Neural cell (in vitro differentiated cells): Measurements from ENCODE around the gene GOLGA2. TPM values are rescaled to one million over a fixed set of nuclear protein-coding genes. Genes with fewer than 3 reads are reported as not detected.
"Not testable (repeated sequence)": the region's sequence is repeated elsewhere in the genome, so short reads cannot be mapped to it uniquely, and the experiment has no call there.

Experiments
- H2AFZ ChIP-seq: fragments of 200-600, 300-800 bp; sonication (generic), shearing (Covaris generic); 2 replicates; pipeline ENCODE4 v1.6.0; 2014; ENCODE audit warnings: low read depth, mild to moderate bottlenecking, antibody characterized with exemption, low read length, moderate library complexity
- H3F3A ChIP-seq: fragments of 200-600 bp; shearing (Covaris generic); 2 replicates; pipeline ENCODE4 v1.6.1; 2016; ENCODE audit warnings: mild to moderate bottlenecking, moderate library complexity, mixed read lengths, antibody characterized with exemption, low read length; ENCODE audit not compliant: insufficient read depth, poor library complexity, severe bottlenecking
- H3K27ac ChIP-seq: fragments of 200-600, 300-800 bp; sonication (generic), shearing (Covaris generic); 2 replicates; pipeline ENCODE4 v1.5.1; 2014; ENCODE audit warnings: mild to moderate bottlenecking, low read length, moderate library complexity
- H3K27me3 ChIP-seq: fragments of 300-800, 200-600 bp; sonication (generic), shearing (Covaris generic); 2 replicates; pipeline ENCODE4 v1.6.0; 2014; ENCODE audit warnings: mild to moderate bottlenecking, low read depth, low read length, moderate library complexity; ENCODE audit not compliant: insufficient read depth
- H3K36me3 ChIP-seq: fragments of 300-800, 200-600 bp; sonication (generic), shearing (Covaris generic); 2 replicates; pipeline ENCODE4 v1.5.1; 2014; ENCODE audit warnings: mild to moderate bottlenecking, antibody characterized with exemption, low read length, moderate library complexity; ENCODE audit not compliant: insufficient read depth
- H3K4me2 ChIP-seq: fragments of 300-800, 200-600 bp; sonication (generic), shearing (Covaris generic); 2 replicates; pipeline ENCODE4 v1.6.0; 2014; ENCODE audit warnings: mild to moderate bottlenecking, low read length
- H3K4me3 ChIP-seq: fragments of 300-800, 200-600 bp; sonication (generic), shearing (Covaris generic); 2 replicates; pipeline ENCODE4 v1.5.1; 2014; ENCODE audit warnings: mild to moderate bottlenecking, low read length, moderate library complexity
- H3K79me2 ChIP-seq: fragments of 200-600 bp; shearing (Covaris generic); replicated peaks from 2 replicates; pipeline ENCODE4 v1.6.0; 2014; ENCODE audit warnings: mild to moderate bottlenecking, low read length, moderate library complexity; ENCODE audit not compliant: insufficient read depth
- H3K9ac ChIP-seq: fragments of 300-800, 200-600 bp; sonication (generic), shearing (Covaris generic); 2 replicates; pipeline ENCODE4 v1.6.1; 2016; ENCODE audit warnings: mild to moderate bottlenecking, low read length, mixed read lengths
- H3K9me2 ChIP-seq: fragments of 200-600 bp; shearing (Covaris generic); 2 replicates; pipeline ENCODE4 v1.6.1; 2016; ENCODE audit warnings: mild to moderate bottlenecking, low read length, mixed read lengths; ENCODE audit not compliant: insufficient read depth
- H3K9me3 ChIP-seq: fragments of 200-600, 300-800 bp; sonication (generic), shearing (Covaris generic); 2 replicates; pipeline ENCODE4 v1.6.1; 2016; ENCODE audit warnings: mild to moderate bottlenecking, mixed run types, low read length, moderate library complexity, mixed read lengths
- H4K20me1 ChIP-seq: fragments of 200-600 bp; shearing (Covaris generic); 2 replicates; pipeline ENCODE4 v1.6.1; 2016; ENCODE audit warnings: mild to moderate bottlenecking, mixed run types; ENCODE audit not compliant: insufficient read depth
- CTCF ChIP-seq: fragments of 450-650 bp; IDR thresholded peaks from 2 replicates; pipeline ENCODE4 v1.5.1; 2014; ENCODE audit warnings: antibody characterized with exemption, mild to moderate bottlenecking, moderate library complexity; ENCODE audit not compliant: poor library complexity, severe bottlenecking
- EZH2 ChIP-seq: fragments of 200-600, 300-800 bp; shearing (Covaris generic), sonication (generic); IDR thresholded peaks from 2 replicates; pipeline ENCODE4 v1.6.1; 2014; ENCODE audit warnings: antibody characterized with exemption, low read length, borderline replicate concordance, mild to moderate bottlenecking; ENCODE audit not compliant: insufficient read depth, poor library complexity, severe bottlenecking
- MXI1 ChIP-seq: fragments of 450-650 bp; conservative IDR thresholded peaks from 2 replicates; pipeline ENCODE4 v1.6.1; 2014; ENCODE audit warnings: antibody characterized with exemption, mild to moderate bottlenecking; ENCODE audit not compliant: poor library complexity, severe bottlenecking
- REST ChIP-seq: IDR thresholded peaks from 2 replicates; pipeline ENCODE4 v1.6.1; 2012; ENCODE audit warnings: borderline replicate concordance
- SMC3 ChIP-seq: fragments of 450-650 bp; conservative IDR thresholded peaks from 2 replicates; pipeline ENCODE4 v1.6.1; 2014; ENCODE audit warnings: antibody characterized with exemption, mild to moderate bottlenecking, moderate library complexity; ENCODE audit not compliant: poor library complexity
- polyA plus RNA-seq: library from polyadenylated mRNA; depleted of rRNA; stranded (reverse); fragments of >200 nt; gene quantifications from 2 replicates; pipeline ENCODE4 v1.2.3, GENCODE V29; 2014

Gene GOLGA2
- polyA plus RNA-seq, 1 donor from 2014 or later: 46.3 TPM

- Histone ChIP-seq H3K36me3 (peaks cover 4% of the 10 kb centered on the region), H3K27me3 (no peaks in the 10 kb centered on the region), H4K20me1 (no peaks in the 10 kb centered on the region), H3K79me2 (no peaks in the 10 kb centered on the region), H3K9me3 (no peaks in the 10 kb centered on the region), H3K27ac (no peak overlapping the region), H3K4me3 (no peak overlapping the region), H3K4me2 (no peak overlapping the region), H3K9ac (no peak overlapping the region), H2AFZ (no peak overlapping the region), H3F3A (no peaks in the 10 kb centered on the region), H3K9me2 (no peaks in the 10 kb centered on the region)
- no peak for TF ChIP-seq EZH2
Observed at GRCh38 chr9:128285033-128285784, 9.4 kb upstream of the GOLGA2 start.

- Histone ChIP-seq H2AFZ (no peak overlapping the region), H3K79me2 (no peaks in the 10 kb centered on the region), H3K9me2 (no peaks in the 10 kb centered on the region), H3K9me3 (no peaks in the 10 kb centered on the region), H3K4me2 (no peak overlapping the region), H3K9ac (no peak overlapping the region), H3K27me3 (no peaks in the 10 kb centered on the region), H4K20me1 (no peaks in the 10 kb centered on the region), H3K4me3 (no peak overlapping the region), H3K36me3 (no peaks in the 10 kb centered on the region), H3F3A (no peaks in the 10 kb centered on the region), H3K27ac (no peak overlapping the region)
- TF ChIP-seq CTCF: no peak
Observed at GRCh38 chr9:128282500-128282899, 6.7 kb upstream of the GOLGA2 start.

GRCh38 chr9:128280084-128280622 is 4.3 kb upstream of the GOLGA2 start:
- H3K9me3 ChIP-seq: no peaks in the 10 kb centered on the region
- no peak overlapping the region for H2AFZ ChIP-seq
- TF ChIP-seq MXI1 (no peak), SMC3 (no peak), REST (no peak)
- H4K20me1 ChIP-seq: no peaks in the 10 kb centered on the region
- H3F3A ChIP-seq: no peaks in the 10 kb centered on the region
- H3K4me2 ChIP-seq: no peak overlapping the region
- H3K9me2 ChIP-seq: no peaks in the 10 kb centered on the region
- no peak overlapping the region for H3K9ac ChIP-seq
- no peak overlapping the region for H3K4me3 ChIP-seq
- no peaks in the 10 kb centered on the region for H3K27me3 ChIP-seq
- H3K79me2 ChIP-seq: peaks cover 3% of the 10 kb centered on the region
- no peak overlapping the region for H3K27ac ChIP-seq
- H3K36me3 ChIP-seq: no peaks in the 10 kb centered on the region

- not testable (repeated sequence) for H3K4me2 ChIP-seq, H3K27ac ChIP-seq, H2AFZ ChIP-seq, H3K9me3 ChIP-seq, H3K9ac ChIP-seq, H3K36me3 ChIP-seq, H3K27me3 ChIP-seq, H4K20me1 ChIP-seq, H3F3A ChIP-seq, H3K9me2 ChIP-seq, H3K4me3 ChIP-seq
- H3K79me2 ChIP-seq: peaks cover 11% of the 10 kb centered on the region
Observed at GRCh38 chr9:128279088-128280073, 3.6 kb upstream of the GOLGA2 start.
